Naive thymus-derived CD4-positive, alpha-beta T cell (primary cell): ENCODE results near the gene GNPNAT1. TPM values are rescaled to one million over a fixed set of nuclear protein-coding genes. Genes with fewer than 3 reads are reported as not detected.

Source experiments
- ATAC-seq: fragments of 150-1000 bp; cut with Tn5 transposase; 2 replicates; pipeline ENCODE4 v1.10.0; 2021; ENCODE audit warnings: mild to moderate bottlenecking, moderate library complexity
- CTCF ChIA-PET: fragments of 350-600 bp; sonication (Branson Sonifier 250); formaldehyde crosslinking; loops from one replicate; lab custom pipeline; 2021; ENCODE audit warnings: antibody characterized with exemption; lab: Charles Lee
- POLR2A ChIA-PET: fragments of 350-600 bp; sonication (Branson Sonifier 250); formaldehyde crosslinking; loops from one replicate; lab custom pipeline; 2021; ENCODE audit warnings: antibody characterized with exemption, inconsistent platforms; lab: Charles Lee
- DNase-seq, 9 donors: peaks; one replicate each; pipeline versions ENCODE4 v3.0.0 to v3.0.0-alpha.2; 2020 to 2022; ENCODE audit warnings: mixed read lengths in 1 of 9
- H3K27ac ChIP-seq: one replicate; pipeline ENCODE4 v1.7.0; 2013; ENCODE audit warnings: mild to moderate bottlenecking, low read depth, low read length, moderate library complexity
- H3K27me3 ChIP-seq, 2 donors: one replicate each; pipeline ENCODE4 v1.7.0; 2013; ENCODE audit warnings: low read length in 2 of 2, mild to moderate bottlenecking in 2 of 2, moderate library complexity in 2 of 2; ENCODE audit not compliant: control insufficient read depth in 2 of 2, insufficient read depth in 2 of 2
- H3K36me3 ChIP-seq, 3 experiments: 1 replicate in 2 of 3; 2 replicates in 1 of 3; pipeline ENCODE4 v1.7.0; 2013; ENCODE audit warnings: low read length in 3 of 3, mild to moderate bottlenecking in 3 of 3, moderate library complexity in 1 of 3; ENCODE audit not compliant: insufficient read depth in 3 of 3, control insufficient read depth in 2 of 3
- H3K4me1 ChIP-seq, 2 donors: one replicate each; pipeline ENCODE4 v1.7.0; 2013; ENCODE audit warnings: low read length in 2 of 2, mild to moderate bottlenecking in 2 of 2, moderate library complexity in 1 of 2; ENCODE audit not compliant: control insufficient read depth in 2 of 2, insufficient read depth in 2 of 2
- H3K4me3 ChIP-seq: 2 replicates; pipeline ENCODE4 v1.7.0; 2013; ENCODE audit warnings: mild to moderate bottlenecking, low read length
- H3K9me3 ChIP-seq, 3 experiments: 1 replicate in 2 of 3; 2 replicates in 1 of 3; pipeline ENCODE4 v1.7.0; 2013; ENCODE audit warnings: low read length in 3 of 3; ENCODE audit not compliant: control insufficient read depth in 2 of 3
- H3K27ac Mint-ChIP-seq, 9 donors: one replicate each; pipeline ENCODE4 v1.8.0; 2020 to 2022; ENCODE audit warnings: mixed read lengths in 9 of 9, mild to moderate bottlenecking in 8 of 9, moderate library complexity in 5 of 9, inconsistent platforms in 2 of 9
- H3K27me3 Mint-ChIP-seq, 5 donors: one replicate each; pipeline ENCODE4 v1.8.0; 2021 to 2022; ENCODE audit warnings: mixed read lengths in 5 of 5, mild to moderate bottlenecking in 1 of 5
- H3K36me3 Mint-ChIP-seq, 5 donors: one replicate each; pipeline ENCODE4 v1.8.0; 2020 to 2022; ENCODE audit warnings: mixed read lengths in 5 of 5, mild to moderate bottlenecking in 3 of 5, inconsistent platforms in 1 of 5
- H3K4me1 Mint-ChIP-seq, 7 donors: one replicate each; pipeline ENCODE4 v1.8.0; 2020 to 2022; ENCODE audit warnings: mixed read lengths in 7 of 7, mild to moderate bottlenecking in 3 of 7, inconsistent platforms in 1 of 7
- H3K4me3 Mint-ChIP-seq, 10 donors: one replicate each; pipeline ENCODE4 v1.8.0; 2020 to 2022; ENCODE audit warnings: mild to moderate bottlenecking in 10 of 10, mixed read lengths in 10 of 10, moderate library complexity in 6 of 10, inconsistent platforms in 2 of 10
- H3K9me3 Mint-ChIP-seq, 11 donors: one replicate each; pipeline ENCODE4 v1.8.0; 2020 to 2022; ENCODE audit warnings: mixed read lengths in 11 of 11, mild to moderate bottlenecking in 4 of 11, inconsistent platforms in 1 of 11, moderate library complexity in 1 of 11
- intact Hi-C, 2 donors: fragments of 100-400 bp; cut with micrococcal nuclease; formaldehyde crosslinking; loops; one replicate each; pipeline ENCODE4 v1.15.1; 2023
- polyA plus RNA-seq, 2 donors: library from polyadenylated mRNA; unstranded; fragments of 300-500 nt; fragmentation: Illumina TruSeq; gene quantifications; one replicate each; pipeline ENCODE4 v1.2.3, GENCODE V29; 2021
- total RNA-seq, 6 experiments: library from RNA in 5 of 6; stranded (reverse) in 5 of 6; gene quantifications; 1 replicate in 5 of 6; 2 replicates in 1 of 6; pipeline ENCODE4 v1.2.3 and lab custom pipeline; 2021 to 2026

Gene GNPNAT1
- total RNA-seq: 10 to 100 TPM in 1 of 5 experiments, 1 to 10 TPM in 4; 4.6 to 14.7 (median 8.5) TPM
- 10 to 100 TPM; 10.3 to 17.2 TPM for polyA plus RNA-seq
- 9.4 reads per million, percentile 34 among the genes with 10 or more reads in this experiment for total RNA-seq (lab: John Stamatoyannopoulos, UW)

DNA sequence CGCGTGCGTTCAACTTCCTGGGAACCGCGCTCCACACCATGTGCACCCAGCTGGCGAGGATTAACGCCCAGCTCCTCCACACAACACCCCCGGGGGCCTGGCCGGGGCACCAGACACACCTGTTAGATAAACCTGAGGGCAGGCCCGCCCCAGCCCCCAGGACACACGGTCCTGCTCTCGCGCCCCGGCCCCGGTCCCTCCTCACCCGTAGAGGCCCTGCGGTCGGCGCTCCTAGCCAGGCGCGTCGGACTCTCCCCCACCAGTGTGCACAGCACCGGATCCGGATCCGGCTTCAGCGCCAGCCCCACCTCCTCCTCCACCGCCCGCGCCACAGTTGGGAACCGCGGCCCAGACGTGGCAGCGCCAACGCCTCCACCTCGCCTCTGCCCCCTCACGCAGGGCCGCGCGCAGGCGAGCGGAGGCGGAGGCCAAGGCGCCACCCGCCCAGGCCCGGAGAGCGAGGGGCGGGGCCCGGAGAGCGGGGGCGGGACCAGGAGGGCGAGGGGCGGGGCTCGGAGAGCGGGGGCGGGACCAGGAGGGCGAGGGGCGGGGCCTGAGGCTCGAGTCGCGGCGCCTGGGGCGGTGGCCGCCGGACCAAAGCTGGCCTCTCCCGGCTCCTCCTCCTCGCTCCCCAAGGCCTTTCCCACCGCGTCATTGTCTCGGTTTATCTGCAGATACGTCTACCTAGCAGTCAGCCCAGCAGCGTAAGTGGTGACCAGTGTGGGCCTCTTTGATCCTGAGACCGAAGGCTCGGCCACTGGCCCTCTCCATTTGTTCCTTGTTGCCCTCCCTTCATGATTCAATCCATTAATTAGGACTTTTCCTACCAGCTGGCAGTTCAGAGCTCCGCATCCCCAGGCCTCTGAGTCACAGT, at the start of gene GNPNAT1:
GNPNAT1 (minus strand) TSS at position 385 of the 874 bp plus-strand sequence. CDS start 6,957 bp downstream, outside the sequence.
- H3K9me3 ChIP-seq: no peaks in the 10 kb centered on the region
- POLR2A ChIA-PET: interaction anchor here (1.0 to 3.8 kb wide), 7 partner anchors 46 to 361 kb away, joined by 3 to 21 read pairs (median 4); partner anchors contain the start of genes ERO1A, GPR137C, STYX and TXNDC16
- CTCF ChIA-PET: no interaction called here
- Mint-ChIP-seq H3K27ac (peak within 1 kb of the TSS; percentile 75 to 96 (median 89)), H3K27me3 (no peaks in the 10 kb centered on the region), H3K36me3 (peaks cover 0 to 5% (median 0%) of the 10 kb centered on the region in 5 donors), H3K4me3 (peak within 1 kb of the TSS; percentile 86 to 94 (median 93)), H3K9me3 (peaks cover 0 to 2% (median under 1%) of the 10 kb centered on the region in 11 donors), H3K4me1 (peaks cover 23 to 48% (median 44%) of the 10 kb centered on the region in 7 donors)
- H3K4me1 ChIP-seq: peaks cover 15 to 18% of the 10 kb centered on the region in 2 donors
- peak within 1 kb of the TSS; percentile 87 for H3K4me3 ChIP-seq
- DNase-seq (peak; percentile 85 to 92 (median 89)), ATAC-seq (peak; percentile 98)
- H3K36me3 ChIP-seq: no peaks in the 10 kb centered on the region
- no peaks in the 10 kb centered on the region for H3K27me3 ChIP-seq
- intact Hi-C loops: loop anchor here (1.0 to 10.0 kb wide), 15 partner anchors 50 to 1605 kb away; partner anchors contain the start of genes DDHD1 (in 2 of the 2), FRMD6 (in 2 of the 2), GPR137C (in 2 of the 2) and PSMC6 (in 2 of the 2)
- H3K27ac ChIP-seq: peak within 1 kb of the TSS; percentile 74

GRCh38 chr14:52840877-52841276, 49.5 kb upstream of the GNPNAT1 start:
- H3K27ac Mint-ChIP-seq: no peak overlapping the region
- H3K27me3 Mint-ChIP-seq: peaks cover 0 to 2% (median 0%) of the 10 kb centered on the region in 5 donors
- ATAC-seq (peak; percentile 54), DNase-seq (no peak)
- no peak overlapping the region for H3K4me3 Mint-ChIP-seq
- H3K9me3 Mint-ChIP-seq: no peaks in the 10 kb centered on the region
- intact Hi-C loops: no loop called here
- Histone ChIP-seq H3K27me3 (no peaks in the 10 kb centered on the region), H3K9me3 (no peaks in the 10 kb centered on the region), H3K4me1 (no peaks in the 10 kb centered on the region), H3K4me3 (no peak overlapping the region), H3K27ac (no peak overlapping the region), H3K36me3 (no peaks in the 10 kb centered on the region)
- H3K4me1 Mint-ChIP-seq: no peaks in the 10 kb centered on the region
- CTCF ChIA-PET: interaction anchor here (0.8 kb wide), 1 partner anchor 120 kb away, joined by 3 read pairs; no protein-coding TSS in a partner anchor
- POLR2A ChIA-PET: no interaction called here
- H3K36me3 Mint-ChIP-seq: no peaks in the 10 kb centered on the region

- ATAC-seq (no peak), DNase-seq (no peak)
- no peaks in the 10 kb centered on the region for H3K4me1 Mint-ChIP-seq
- intact Hi-C loops: no loop called here
- ChIA-PET CTCF (no interaction called here), POLR2A (no interaction called here)
- no peak overlapping the region for H3K4me3 Mint-ChIP-seq
- peaks cover 0 to 2% (median 0%) of the 10 kb centered on the region in 11 donors for H3K9me3 Mint-ChIP-seq
- no peaks in the 10 kb centered on the region for H3K27me3 ChIP-seq
- no peak overlapping the region for H3K4me3 ChIP-seq
- no peaks in the 10 kb centered on the region for H3K9me3 ChIP-seq
- H3K36me3 ChIP-seq: no peaks in the 10 kb centered on the region
- no peaks in the 10 kb centered on the region for H3K4me1 ChIP-seq
- peaks cover 0 to 7% (median 0%) of the 10 kb centered on the region in 5 donors for H3K27me3 Mint-ChIP-seq
- H3K27ac Mint-ChIP-seq: no peak overlapping the region
- H3K36me3 Mint-ChIP-seq: no peaks in the 10 kb centered on the region
- no peak overlapping the region for H3K27ac ChIP-seq
These were observed 46.0 kb upstream of the GNPNAT1 start for GRCh38 chr14:52837451-52837850.

DNA sequence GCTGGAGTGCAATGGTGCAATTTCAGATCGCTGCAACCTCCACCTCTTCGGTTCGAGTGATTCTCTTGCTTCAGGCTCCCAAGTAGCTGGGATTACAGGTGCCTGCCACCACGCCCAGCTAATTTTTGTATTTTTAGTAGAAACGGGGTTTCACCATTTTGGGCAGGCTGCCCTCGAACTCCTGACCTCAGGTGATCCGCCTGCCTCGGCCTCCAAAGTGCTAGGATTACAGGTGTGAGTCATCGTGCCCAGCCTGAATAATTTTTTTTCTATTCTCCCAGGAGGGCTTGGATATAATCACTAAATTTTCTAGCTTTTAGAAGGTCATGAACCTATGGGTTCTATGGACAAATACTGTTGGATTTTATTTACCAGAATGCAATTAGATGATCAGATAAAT, 44.7 kb upstream of the GNPNAT1 start:
- Histone ChIP-seq H3K4me3 (no peak overlapping the region), H3K27me3 (no peaks in the 10 kb centered on the region), H3K4me1 (no peaks in the 10 kb centered on the region), H3K27ac (no peak overlapping the region), H3K9me3 (no peaks in the 10 kb centered on the region), H3K36me3 (no peaks in the 10 kb centered on the region)
- Mint-ChIP-seq H3K4me1 (no peaks in the 10 kb centered on the region), H3K4me3 (no peak overlapping the region), H3K27me3 (peaks cover 0 to 8% (median 0%) of the 10 kb centered on the region in 5 donors), H3K9me3 (peaks cover 0 to 2% (median 0%) of the 10 kb centered on the region in 11 donors), H3K36me3 (no peaks in the 10 kb centered on the region), H3K27ac (no peak overlapping the region)
- DNase-seq (no peak), ATAC-seq (no peak)
- ChIA-PET POLR2A (no interaction called here), CTCF (no interaction called here)
- intact Hi-C loops: no loop called here

GRCh38 chr14:52835122-52835903, 43.9 kb upstream of the GNPNAT1 start:
- Mint-ChIP-seq H3K4me1 (no peaks in the 10 kb centered on the region), H3K4me3 (no peak overlapping the region), H3K27ac (no peak overlapping the region), H3K27me3 (peaks cover 0 to 8% (median 0%) of the 10 kb centered on the region in 5 donors), H3K36me3 (no peaks in the 10 kb centered on the region), H3K9me3 (peaks cover 0 to 2% (median 0%) of the 10 kb centered on the region in 11 donors)
- intact Hi-C loops: no loop called here
- DNase-seq (no peak), ATAC-seq (no peak)
- Histone ChIP-seq H3K9me3 (no peaks in the 10 kb centered on the region), H3K27ac (no peak overlapping the region), H3K4me1 (no peaks in the 10 kb centered on the region), H3K4me3 (no peak overlapping the region), H3K36me3 (no peaks in the 10 kb centered on the region), H3K27me3 (no peaks in the 10 kb centered on the region)
- ChIA-PET CTCF (no interaction called here), POLR2A (no interaction called here)

- Mint-ChIP-seq H3K27ac (no peak overlapping the region), H3K9me3 (peaks cover 0 to 2% (median 0%) of the 10 kb centered on the region in 11 donors), H3K4me3 (no peak overlapping the region), H3K36me3 (no peaks in the 10 kb centered on the region), H3K4me1 (no peaks in the 10 kb centered on the region), H3K27me3 (peaks cover 0 to 11% (median 0%) of the 10 kb centered on the region in 5 donors)
- ChIA-PET POLR2A (no interaction called here), CTCF (interaction anchor here (0.8 kb wide), 1 partner anchor 9 kb away, joined by 6 read pairs; no protein-coding TSS in a partner anchor)
- Histone ChIP-seq H3K4me1 (no peaks in the 10 kb centered on the region), H3K27ac (no peak overlapping the region), H3K9me3 (no peaks in the 10 kb centered on the region), H3K36me3 (no peaks in the 10 kb centered on the region), H3K4me3 (no peak overlapping the region), H3K27me3 (no peaks in the 10 kb centered on the region)
- intact Hi-C loops: no loop called here
- DNase-seq (no peak), ATAC-seq (no peak)
These were observed 43.0 kb upstream of the GNPNAT1 start for GRCh38 chr14:52834440-52834842.
